ENCODE measurements around the gene GPR4. TPM values are rescaled to one million over a fixed set of nuclear protein-coding genes. Genes with fewer than 3 reads are reported as not detected.

The GPR4 gene
- total RNA-seq, 2 donors from 2014 or later, result 0.09 TPM; not detected in 1

GRCh38 chr19:45599286-45599685, 2.7 kb downstream of the GPR4 start:
- DNase-seq (ENCODE audit: low spot score in 2 of 2) (no peak), ATAC-seq (no peak)
- H3K9me3 Mint-ChIP-seq, result no peaks in the 10 kb centered on the region
- H3K36me3 Mint-ChIP-seq, result peaks cover 13 to 27% of the 10 kb centered on the region in 2 donors
- H3K27ac Mint-ChIP-seq, result no peak overlapping the region

DNA sequence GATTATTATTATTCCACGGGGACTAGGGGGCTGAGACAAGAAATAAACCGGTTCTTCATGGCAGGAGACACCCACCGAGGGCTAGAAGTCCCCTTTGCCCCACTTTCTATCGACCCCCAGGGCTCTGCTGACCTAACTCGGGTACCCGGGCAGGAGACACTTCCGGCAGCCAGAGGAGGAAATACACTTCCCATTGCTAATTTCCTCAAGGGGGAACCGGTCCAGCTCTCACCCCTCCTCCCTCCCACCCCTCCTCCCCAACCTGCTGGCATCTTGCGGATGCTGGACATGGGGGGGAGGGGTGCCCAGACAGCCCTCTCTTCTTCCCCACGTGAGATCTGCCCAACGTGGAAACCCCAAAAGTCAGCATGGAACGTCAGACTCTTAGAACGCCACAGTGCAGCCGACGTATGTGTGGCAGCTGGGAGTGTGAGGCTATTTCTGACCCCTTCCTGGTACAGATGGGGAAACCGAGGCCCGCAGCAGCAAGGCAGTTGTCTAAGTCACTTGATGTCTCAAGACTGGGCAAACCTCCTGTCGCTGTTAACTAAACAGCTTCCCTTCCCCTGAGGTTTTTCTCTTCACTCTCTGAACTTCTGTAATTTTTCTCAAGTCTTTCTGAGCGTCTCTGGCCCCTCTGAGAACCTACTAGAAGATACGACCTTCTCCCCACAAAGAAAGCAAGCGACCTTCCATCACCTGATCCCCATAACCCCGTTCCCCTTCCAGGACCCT, 3.6 kb downstream of the GPR4 start:
- no peak for DNase-seq (ENCODE audit: low spot score in 2 of 2)
- H3K9me3 Mint-ChIP-seq, result no peaks in the 10 kb centered on the region
- peak in 1 of 2 donors; percentile 50 for ATAC-seq
- H3K36me3 Mint-ChIP-seq, result peaks cover 13 to 27% of the 10 kb centered on the region in 2 donors
- H3K27ac Mint-ChIP-seq, result peak overlapping the region in 1 of 2 donors; percentile 28

- no peak for DNase-seq (ENCODE audit: low spot score in 2 of 2)
- Mint-ChIP-seq H3K27ac (peak overlapping the region in 1 of 2 donors; percentile 13), H3K9me3 (no peaks in the 10 kb centered on the region), H3K36me3 (peaks cover 13 to 27% of the 10 kb centered on the region in 2 donors)
- no peak for ATAC-seq
Measured at GRCh38 chr19:45597425-45598111, 4.4 kb downstream of the GPR4 start.

DNA sequence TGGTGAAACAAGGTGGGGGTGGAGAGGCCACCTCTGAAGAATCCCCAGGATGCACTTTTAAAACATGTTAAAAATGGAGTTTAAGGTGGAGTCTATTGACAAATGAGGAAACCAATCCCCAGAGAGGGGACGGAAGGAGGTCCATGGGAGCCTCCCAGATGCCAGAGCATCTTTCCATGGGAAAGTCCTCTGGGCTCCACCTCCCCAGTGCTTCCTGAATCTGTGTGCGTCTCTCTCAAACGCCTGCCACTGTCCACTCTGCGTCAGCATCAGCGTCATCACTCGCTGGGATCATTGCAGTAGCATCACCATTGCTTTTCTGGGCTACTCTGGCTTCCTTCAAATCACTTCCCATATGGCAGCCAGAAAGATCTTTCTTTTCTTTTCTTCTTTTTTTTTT, 6.2 kb downstream of the GPR4 start:
- DNase-seq (ENCODE audit: low spot score in 2 of 2) (no peak), ATAC-seq (no peak)
- H3K27ac Mint-ChIP-seq, result no peak overlapping the region
- peaks cover 12 to 20% of the 10 kb centered on the region in 2 donors for H3K36me3 Mint-ChIP-seq
- no peaks in the 10 kb centered on the region for H3K9me3 Mint-ChIP-seq

DNA sequence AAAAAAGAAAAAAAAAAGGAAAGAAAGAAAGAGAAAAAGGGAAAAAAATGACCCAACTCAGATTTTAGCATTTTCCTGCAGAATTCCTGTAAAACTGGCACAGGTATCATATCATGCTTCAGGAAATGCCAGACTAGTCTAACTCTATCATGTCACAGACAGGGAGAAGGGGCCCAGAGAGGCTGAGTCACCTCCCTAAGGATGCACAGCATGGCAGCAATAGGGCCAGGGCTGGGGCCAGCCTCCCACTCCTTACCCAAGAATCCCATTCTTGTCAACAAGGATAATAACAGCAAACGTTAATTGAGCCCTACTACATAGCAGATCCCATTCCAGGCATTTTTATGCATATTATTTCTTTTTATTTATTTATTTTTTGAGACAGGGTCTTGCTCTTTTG, 8.5 kb downstream of the GPR4 start:
- Mint-ChIP-seq H3K27ac (no peak overlapping the region), H3K9me3 (no peaks in the 10 kb centered on the region), H3K36me3 (peaks cover 6 to 11% of the 10 kb centered on the region in 2 donors)
- DNase-seq (ENCODE audit: low spot score in 2 of 2) (no peak), ATAC-seq (no peak)

DNA sequence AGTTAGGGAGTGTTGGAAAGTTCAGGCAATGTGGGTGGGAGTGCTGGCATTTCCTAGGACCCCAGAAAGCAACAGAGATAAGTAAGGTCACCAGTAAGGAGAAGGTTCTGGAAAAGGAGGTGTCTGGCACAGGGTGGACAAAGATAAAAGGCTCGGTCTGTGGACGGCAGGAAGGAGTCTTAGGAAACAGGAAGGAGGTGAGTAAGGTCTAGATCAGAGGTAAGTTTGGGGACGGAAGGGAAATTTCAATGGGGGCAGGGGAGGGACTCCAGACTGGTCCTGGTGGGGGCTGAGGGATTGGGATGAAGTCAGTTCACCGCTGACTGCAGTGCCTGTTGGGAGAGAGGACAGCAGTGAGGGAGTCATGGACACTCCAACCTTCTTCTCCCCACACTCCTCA, 9.6 kb downstream of the GPR4 start:
- DNase-seq (ENCODE audit: low spot score in 2 of 2), result no peak
- Mint-ChIP-seq H3K36me3 (peaks cover 6 to 9% of the 10 kb centered on the region in 2 donors), H3K27ac (no peak overlapping the region), H3K9me3 (no peaks in the 10 kb centered on the region)
- no peak for ATAC-seq

GRCh38 chr19:45591638-45592005, 10.4 kb downstream of the GPR4 start:
- DNase-seq (ENCODE audit: low spot score in 2 of 2), result no peak
- Mint-ChIP-seq H3K27ac (no peak overlapping the region), H3K9me3 (no peaks in the 10 kb centered on the region), H3K36me3 (peaks cover 1 to 6% of the 10 kb centered on the region in 2 donors)
- ATAC-seq, result no peak

DNA sequence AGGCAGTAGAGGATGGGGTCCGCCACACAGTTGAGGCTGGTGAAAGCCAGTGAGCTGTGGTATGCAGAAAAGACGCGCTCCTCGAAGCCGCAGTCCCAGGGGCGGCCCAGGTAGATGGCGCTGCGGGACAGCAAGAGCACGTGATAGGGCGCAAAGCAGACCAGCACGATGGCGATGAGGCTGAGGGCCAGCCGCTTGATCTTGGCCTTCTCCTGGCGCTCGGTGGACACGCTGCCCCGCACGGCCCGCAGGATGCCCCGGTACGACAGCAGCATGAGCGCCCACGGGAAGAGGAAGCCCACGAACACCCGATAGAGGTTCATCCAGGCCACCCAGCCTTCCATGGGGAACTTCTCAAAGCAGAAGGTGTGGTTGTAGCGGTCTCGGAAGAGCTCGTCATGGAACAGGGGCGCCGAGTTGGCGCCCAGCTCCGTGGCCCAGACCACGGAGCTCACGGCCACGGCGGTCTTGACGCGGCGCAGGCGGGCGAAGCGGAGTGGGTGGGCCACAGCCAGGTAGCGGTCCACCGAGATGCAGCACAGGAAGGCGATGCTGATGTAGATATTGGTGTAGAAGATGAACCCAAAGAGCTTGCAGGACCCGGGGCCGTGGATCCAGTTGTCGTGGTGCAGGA, 10.9 kb downstream of the GPR4 start:
- ATAC-seq (peak; percentile 76 to 89), DNase-seq (ENCODE audit: low spot score in 2 of 2) (peak in 1 of 2 donors; percentile 57)
- Mint-ChIP-seq H3K36me3 (peaks cover 0 to 6% of the 10 kb centered on the region in 2 donors), H3K9me3 (no peaks in the 10 kb centered on the region), H3K27ac (no peak overlapping the region)

DNA sequence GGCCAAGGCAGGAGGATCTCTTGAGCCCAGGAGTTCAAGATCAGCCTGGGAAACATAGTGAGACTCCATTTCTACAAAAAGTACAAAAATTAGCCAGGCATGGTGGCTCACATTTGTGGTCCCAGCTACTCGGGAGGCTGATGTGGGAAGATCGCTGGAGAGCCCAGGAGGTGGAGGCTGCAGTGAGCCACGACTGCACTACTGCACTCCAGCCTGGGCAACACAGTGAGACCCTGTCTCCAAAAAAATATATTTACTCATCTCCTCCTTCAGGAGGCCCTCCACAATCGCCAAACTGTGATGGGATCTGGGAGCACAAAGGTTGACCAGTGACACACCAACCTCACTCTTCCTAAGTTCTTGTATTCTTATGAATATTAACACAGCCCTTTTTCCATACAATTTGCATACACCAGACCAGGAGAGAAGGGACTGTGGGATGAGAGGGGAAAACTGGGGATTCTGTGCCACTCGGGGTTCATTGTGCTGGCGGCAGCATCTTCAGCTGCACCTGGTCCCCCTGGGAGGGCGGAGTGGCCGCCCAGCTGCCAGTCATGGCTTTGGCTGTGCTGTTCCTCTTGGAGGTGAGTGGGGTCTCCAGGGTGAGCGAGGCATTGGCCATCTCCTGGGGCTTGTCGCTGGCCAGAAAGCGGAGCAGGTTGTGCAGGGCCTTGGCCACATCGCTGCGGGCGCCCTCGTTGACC, 11.6 kb downstream of the GPR4 start:
- DNase-seq (ENCODE audit: low spot score in 2 of 2), result no peak
- no peaks in the 10 kb centered on the region for H3K9me3 Mint-ChIP-seq
- peak in 1 of 2 donors; percentile 38 for ATAC-seq
- H3K36me3 Mint-ChIP-seq, result peaks cover 0 to 6% of the 10 kb centered on the region in 2 donors
- H3K27ac Mint-ChIP-seq, result no peak overlapping the region

GRCh38 chr19:45589768-45590167, 12.2 kb downstream of the GPR4 start:
- H3K27ac Mint-ChIP-seq, result peak overlapping the region in 1 of 2 donors; percentile 0
- DNase-seq (ENCODE audit: low spot score in 2 of 2) (no peak), ATAC-seq (no peak)
- H3K9me3 Mint-ChIP-seq, result no peaks in the 10 kb centered on the region
- H3K36me3 Mint-ChIP-seq, result peaks cover 0 to 6% of the 10 kb centered on the region in 2 donors

DNA sequence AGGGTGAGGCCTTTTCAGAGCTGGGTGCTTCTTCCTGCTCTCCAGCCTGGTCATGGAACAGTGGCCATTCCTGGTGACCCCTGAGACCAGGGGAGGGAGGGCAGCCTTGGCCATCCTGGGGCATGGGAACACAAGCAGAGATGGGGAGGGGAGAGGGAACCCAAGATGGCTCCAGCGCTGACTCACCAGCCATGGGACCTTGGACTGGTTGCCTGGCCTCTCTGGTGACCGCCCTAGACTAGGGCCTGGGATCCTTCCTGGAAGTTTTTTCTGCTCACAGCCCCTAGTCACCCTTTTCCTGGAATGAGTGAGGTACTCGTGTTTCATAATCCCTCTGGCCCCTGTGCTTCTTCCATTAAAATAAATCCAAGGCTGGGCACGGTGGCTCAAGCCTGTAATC, 14.1 kb downstream of the GPR4 start:
- no peak for ATAC-seq
- H3K27ac Mint-ChIP-seq, result no peak overlapping the region
- DNase-seq (ENCODE audit: low spot score in 2 of 2), result no peak
- H3K36me3 Mint-ChIP-seq, result peaks cover 8 to 18% of the 10 kb centered on the region in 2 donors
- no peaks in the 10 kb centered on the region for H3K9me3 Mint-ChIP-seq

DNA sequence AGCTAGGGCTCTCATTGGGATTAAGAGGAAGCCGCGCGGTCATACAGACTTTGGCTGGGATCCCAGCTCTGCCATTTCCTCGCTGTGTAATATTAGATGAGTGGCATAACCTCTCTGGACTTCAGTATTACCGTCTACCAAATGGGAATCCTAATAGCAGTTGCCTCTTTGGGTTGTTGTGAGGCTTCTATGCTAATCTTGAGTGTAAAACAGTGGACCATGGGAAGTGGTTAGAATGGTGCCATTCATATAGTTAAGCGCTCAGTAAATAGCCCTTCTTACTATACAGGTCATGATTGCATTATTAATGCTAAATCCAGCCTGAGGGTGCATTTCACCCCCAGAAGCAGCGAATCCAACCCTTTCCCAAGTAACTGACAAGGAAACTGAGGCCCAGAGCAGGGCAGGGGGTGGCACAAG, 16.8 kb downstream of the GPR4 start:
- DNase-seq (ENCODE audit: low spot score in 2 of 2), result no peak

DNA sequence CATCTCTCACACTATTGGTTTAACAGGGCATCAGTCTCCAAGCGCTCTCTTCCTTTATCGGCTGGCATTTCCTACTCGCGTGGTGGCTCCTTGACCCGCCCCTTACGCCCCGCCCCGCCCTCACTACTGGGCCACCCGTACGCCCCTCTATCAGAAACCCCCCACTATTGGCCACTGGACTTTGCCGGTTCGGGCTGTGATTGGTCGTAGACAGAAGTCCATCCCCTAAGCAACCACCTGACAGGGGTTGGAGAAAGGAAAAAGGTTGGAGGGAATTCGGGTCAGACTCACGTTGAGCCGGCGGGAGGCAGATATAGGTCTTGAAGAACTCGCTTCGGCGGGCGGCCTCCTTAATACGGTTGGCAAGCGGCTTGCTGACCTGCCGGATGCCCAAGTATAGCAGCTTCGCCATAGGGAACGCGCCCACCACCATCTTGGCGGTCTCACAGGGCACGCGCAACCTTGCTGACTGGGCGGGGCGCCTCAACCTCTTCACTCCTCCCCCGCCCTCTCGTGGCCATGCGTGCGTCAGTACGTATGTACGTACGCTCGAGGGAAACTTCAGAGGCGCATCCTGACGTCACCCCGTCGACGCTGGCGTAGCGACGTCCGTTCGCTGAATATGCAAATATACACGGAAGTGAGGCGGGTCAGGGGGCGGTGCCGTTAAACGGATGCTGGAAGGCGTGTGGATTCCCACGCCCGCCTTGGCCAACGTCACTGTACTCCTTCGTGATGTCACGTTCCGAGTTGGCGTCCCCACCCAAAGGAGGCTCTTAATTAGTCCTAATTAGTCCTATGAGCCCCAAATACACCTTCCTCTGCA, 17.5 kb downstream of the GPR4 start, which contains the start of gene OPA3:
Gene OPA3 (minus strand): TSS at position 471 of the 826 bp plus-strand sequence. CDS start 38 bp downstream, at position 433.
- peak within 1 kb of the TSS; percentile 94 to 97 for H3K27ac Mint-ChIP-seq
- H3K9me3 Mint-ChIP-seq, result no peaks in the 10 kb centered on the region
- ATAC-seq, result peak; percentile 89 to 92
- H3K36me3 Mint-ChIP-seq, result peaks cover 16 to 20% of the 10 kb centered on the region in 2 donors
- peak; percentile 95 to 98 for DNase-seq (ENCODE audit: low spot score in 2 of 2)

More for the DNA sequence above, 16.8 kb downstream of the GPR4 start:
- Mint-ChIP-seq H3K27ac (peak overlapping the region; percentile 65 to 94), H3K9me3 (no peaks in the 10 kb centered on the region), H3K36me3 (peaks cover 16 to 20% of the 10 kb centered on the region in 2 donors)
- ATAC-seq, result no peak

DNA sequence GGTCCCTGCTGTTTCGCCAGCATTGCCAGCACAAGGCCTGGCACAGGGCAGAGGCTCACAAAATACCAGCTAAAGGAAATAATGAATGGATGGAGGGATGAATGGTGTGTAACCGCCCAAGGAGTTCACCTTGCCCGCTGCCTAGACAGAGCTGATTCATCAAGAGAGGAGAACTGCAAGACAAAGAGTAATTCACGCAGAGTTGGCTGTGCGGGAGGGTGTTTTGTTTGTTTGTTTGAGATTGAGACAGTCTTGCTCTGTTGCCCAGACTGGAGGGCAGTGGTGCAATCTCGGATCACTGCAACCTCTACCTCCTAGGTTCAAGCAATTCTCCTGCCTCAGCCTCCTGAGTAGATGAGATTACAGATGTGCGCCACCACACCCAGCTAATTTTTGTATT, 20.4 kb downstream of the GPR4 start:
- no peak for ATAC-seq
- DNase-seq (ENCODE audit: low spot score in 2 of 2), result no peak
- H3K27ac Mint-ChIP-seq, result no peak overlapping the region
- no peaks in the 10 kb centered on the region for H3K9me3 Mint-ChIP-seq
- H3K36me3 Mint-ChIP-seq, result peaks cover 16 to 20% of the 10 kb centered on the region in 2 donors

GRCh38 chr19:45578861-45579260, 23.2 kb downstream of the GPR4 start:
- ATAC-seq, result no peak
- DNase-seq (ENCODE audit: low spot score in 2 of 2), result no peak
- H3K9me3 Mint-ChIP-seq, result no peaks in the 10 kb centered on the region
- H3K36me3 Mint-ChIP-seq, result peaks cover 12 to 16% of the 10 kb centered on the region in 2 donors
- H3K27ac Mint-ChIP-seq, result no peak overlapping the region

All from activated naive CD4-positive, alpha-beta T cell treated with anti-CD3 and anti-CD28 coated beads, Interleukin-2, amount 50 U/mL, for 72 hours (primary cell).